H1 (cell line): Measurements from ENCODE around the gene SEMA3G. TPM values are rescaled to one million over a fixed set of nuclear protein-coding genes. Genes with fewer than 3 reads are reported as not detected.

Source experiments
- CTCF ChIA-PET: fragments of 300-600 bp; sonication (Branson Sonifier 250); formaldehyde crosslinking; loops from one replicate; lab custom pipeline; 2021; ENCODE audit not compliant: partially characterized antibody; lab: Charles Lee
- POLR2A ChIA-PET: fragments of 300-600 bp; sonication (Branson Sonifier 250); formaldehyde crosslinking; loops from one replicate; lab custom pipeline; 2021; ENCODE audit warnings: inconsistent platforms; ENCODE audit not compliant: partially characterized antibody; lab: Charles Lee
- DNase-seq, 2 experiments: peaks; one replicate each; pipeline versions ENCODE4 v3.0.0 to v3.0.0-alpha.2; 2010 to 2022; ENCODE audit warnings: low spot score in 2 of 2, low read depth in 1 of 2, mixed read lengths in 1 of 2
- FAIRE-seq: peaks from 2 replicates; lab custom pipeline; 2011; peaks lifted over from hg19 to GRCh38; lab: Jason Lieb, UNC
- H2AFZ ChIP-seq: 2 replicates; pipeline ENCODE4 v1.8.1; 2012; ENCODE audit warnings: low read length, inconsistent platforms
- H2AK5ac ChIP-seq: 2 replicates; pipeline ENCODE4 v1.6.1; 2013; ENCODE audit warnings: low read depth, low read length
- H2BK120ac ChIP-seq: replicated peaks from 2 replicates; pipeline ENCODE3; 2013; ENCODE audit warnings: low read depth, low read length, inconsistent platforms
- H2BK12ac ChIP-seq: 2 replicates; pipeline ENCODE4 v1.6.1; 2013; ENCODE audit warnings: low read depth, low read length
- H2BK15ac ChIP-seq: 2 replicates; pipeline ENCODE4 v1.6.1; 2013; ENCODE audit warnings: low read length
- H2BK20ac ChIP-seq: 2 replicates; pipeline ENCODE4 v1.6.1; 2013; ENCODE audit warnings: low read length
- H2BK5ac ChIP-seq: 2 replicates; pipeline ENCODE4 v1.6.1; 2013; ENCODE audit warnings: low read depth, low read length
- H3K14ac ChIP-seq: 2 replicates; pipeline ENCODE4 v1.6.1; 2013; ENCODE audit warnings: inconsistent platforms; ENCODE audit not compliant: insufficient read length
- H3K18ac ChIP-seq: 2 replicates; pipeline ENCODE4 v1.6.1; 2013; ENCODE audit warnings: low read length; ENCODE audit errors: extremely low read depth
- H3K23ac ChIP-seq: 2 replicates; pipeline ENCODE4 v1.6.1; 2013; ENCODE audit warnings: inconsistent platforms; ENCODE audit not compliant: insufficient read length
- H3K23me2 ChIP-seq: 2 replicates; pipeline ENCODE4 v1.6.1; 2013; ENCODE audit warnings: low read depth, low read length
- H3K27ac ChIP-seq: 2 replicates; pipeline ENCODE4 v1.6.1; 2011; ENCODE audit warnings: low read depth, low read length, inconsistent platforms
- H3K27me3 ChIP-seq, 4 experiments: replicated peaks in 1 of 4; 1 replicate in 1 of 4; 2 replicates in 3 of 4; pipeline versions ENCODE4 v1.6.1 to v1.8.1; 2011 to 2013; ENCODE audit warnings: low read length in 3 of 4, mild to moderate bottlenecking in 3 of 4, inconsistent platforms in 2 of 4, mixed read lengths in 2 of 4, moderate library complexity in 1 of 4; ENCODE audit not compliant: control insufficient read depth in 3 of 4, insufficient read depth in 3 of 4; ENCODE audit errors: extremely low read depth in 1 of 4
- H3K36me3 ChIP-seq, 4 experiments: 2 replicates each; pipeline versions ENCODE4 v1.6.1 to v1.8.1; 2011 to 2013; ENCODE audit warnings: mild to moderate bottlenecking in 4 of 4, low read length in 3 of 4, moderate library complexity in 2 of 4, control low read depth in 1 of 4, inconsistent platforms in 1 of 4; ENCODE audit not compliant: insufficient read depth in 4 of 4, control insufficient read depth in 2 of 4
- H3K4ac ChIP-seq: replicated peaks from 2 replicates; pipeline ENCODE3; 2013; ENCODE audit warnings: low read length, low read depth, mixed read lengths, inconsistent platforms; ENCODE audit not compliant: insufficient read length
- H3K4me1 ChIP-seq, 4 experiments: replicated peaks in 1 of 4; 1 replicate in 1 of 4; 2 replicates in 3 of 4; pipeline versions ENCODE4 v1.6.1 to v1.8.1; 2011 to 2013; ENCODE audit warnings: low read length in 3 of 4, inconsistent platforms in 2 of 4, mixed read lengths in 1 of 4; ENCODE audit not compliant: insufficient read depth in 4 of 4, control insufficient read depth in 3 of 4
- H3K4me2 ChIP-seq, 2 experiments: 2 replicates each; pipeline versions ENCODE4 v1.6.1 to v1.8.1; 2011 to 2013; ENCODE audit warnings: low read depth in 2 of 2, low read length in 2 of 2, control low read depth in 1 of 2, inconsistent platforms in 1 of 2, mild to moderate bottlenecking in 1 of 2; ENCODE audit not compliant: insufficient read depth in 1 of 2
- H3K4me3 ChIP-seq, 4 experiments: fragments of 200-600, 300-600 bp in 1 of 4; sonication (generic), shearing (Covaris generic), sonication (Bioruptor Twin) in 1 of 4; 2 replicates each; pipeline versions ENCODE4 v1.5.1 to v1.8.1; 2011 to 2016; ENCODE audit warnings: low read length in 4 of 4, low read depth in 3 of 4, control low read depth in 2 of 4, inconsistent platforms in 2 of 4, mild to moderate bottlenecking in 2 of 4, mixed read lengths in 1 of 4, moderate library complexity in 1 of 4; ENCODE audit not compliant: insufficient read depth in 2 of 4; ENCODE audit errors: extremely low read depth in 1 of 4
- H3K56ac ChIP-seq: replicated peaks from 2 replicates; pipeline ENCODE3; 2013; ENCODE audit warnings: low read depth, mild to moderate bottlenecking, mixed read lengths, low read length, inconsistent platforms; ENCODE audit not compliant: insufficient read length
- H3K79me1 ChIP-seq: 2 replicates; pipeline ENCODE4 v1.6.1; 2013; ENCODE audit warnings: low read depth, low read length, control low read depth
- H3K79me2 ChIP-seq, 2 experiments: 2 replicates each; pipeline versions ENCODE4 v1.6.1 to v1.8.1; 2012 to 2013; ENCODE audit warnings: low read length in 2 of 2, mild to moderate bottlenecking in 2 of 2, inconsistent platforms in 1 of 2; ENCODE audit not compliant: insufficient read depth in 2 of 2, control insufficient read depth in 1 of 2
- H3K9ac ChIP-seq, 4 experiments: replicated peaks in 1 of 4; 1 replicate in 1 of 4; 2 replicates in 3 of 4; pipeline versions ENCODE4 v1.6.1 to v1.8.1; 2011 to 2013; ENCODE audit warnings: low read depth in 3 of 4, low read length in 3 of 4, control low read depth in 2 of 4, mild to moderate bottlenecking in 2 of 4, moderate library complexity in 2 of 4, inconsistent platforms in 1 of 4; ENCODE audit errors: extremely low read depth in 1 of 4
- H3K9me3 ChIP-seq, 2 experiments: 2 replicates each; pipeline versions ENCODE4 v1.6.1 to v1.8.1; 2012 to 2013; ENCODE audit warnings: mild to moderate bottlenecking in 2 of 2, moderate library complexity in 2 of 2, control low read depth in 1 of 2, inconsistent platforms in 1 of 2, low read depth in 1 of 2, low read length in 1 of 2, mixed read lengths in 1 of 2; ENCODE audit not compliant: insufficient read depth in 2 of 2
- H4K20me1 ChIP-seq, 2 experiments: replicated peaks in 1 of 2; 2 replicates each; pipeline versions ENCODE3 to v1.8.1; 2011 to 2013; ENCODE audit warnings: inconsistent platforms in 2 of 2, low read length in 2 of 2, mild to moderate bottlenecking in 1 of 2; ENCODE audit not compliant: insufficient read depth in 2 of 2, control insufficient read depth in 1 of 2
- H4K5ac ChIP-seq: 2 replicates; pipeline ENCODE4 v1.6.1; 2013; ENCODE audit warnings: low read length, low read depth, mixed read lengths, inconsistent platforms; ENCODE audit not compliant: insufficient read length
- H4K8ac ChIP-seq: 2 replicates; pipeline ENCODE4 v1.8.0; 2013; ENCODE audit warnings: mild to moderate bottlenecking, moderate library complexity, low read length, inconsistent platforms; ENCODE audit not compliant: insufficient read depth; ENCODE audit errors: extremely low read depth
- H4K91ac ChIP-seq: replicated peaks from 2 replicates; pipeline ENCODE3; 2013; ENCODE audit warnings: low read length, mixed read lengths, inconsistent platforms; ENCODE audit not compliant: insufficient read length
- BACH1 ChIP-seq: IDR thresholded peaks from 2 replicates; pipeline ENCODE4 v1.6.1; 2012; ENCODE audit warnings: low read length, improper control_type of control experiment
- CBX5 ChIP-seq: fragments of 300-800, 300-1000 bp; sonication (generic); IDR thresholded peaks from 2 replicates; pipeline ENCODE4 v1.7.1; 2016; ENCODE audit warnings: antibody characterized with exemption, low read length, low read depth
- CEBPB ChIP-seq: IDR thresholded peaks from 2 replicates; pipeline ENCODE4 v1.6.1; 2012; ENCODE audit warnings: low read depth, low read length
- CHD1 ChIP-seq: IDR thresholded peaks from 2 replicates; pipeline ENCODE4 v1.6.1; 2012; ENCODE audit warnings: low read depth, low read length, improper control_type of control experiment
- E2F6 ChIP-seq: IDR thresholded peaks from 2 replicates; pipeline ENCODE4 v1.6.1; 2012; ENCODE audit warnings: inconsistent platforms
- GABPA ChIP-seq: IDR thresholded peaks from 2 replicates; pipeline ENCODE4 v1.6.1; 2011; ENCODE audit warnings: mild to moderate bottlenecking, low read length, moderate library complexity, borderline replicate concordance; ENCODE audit not compliant: insufficient read depth
- HDAC2 ChIP-seq, 2 experiments: fragments of 300-600 bp in 1 of 2; sonication (generic) in 1 of 2; IDR thresholded peaks; 2 replicates each; pipeline ENCODE4 v1.6.1; 2011 to 2012; ENCODE audit warnings: low read depth in 2 of 2, low read length in 2 of 2, mild to moderate bottlenecking in 2 of 2, moderate library complexity in 2 of 2, borderline replicate concordance in 1 of 2, inconsistent platforms in 1 of 2
- JUND ChIP-seq: IDR thresholded peaks from 2 replicates; pipeline ENCODE4 v1.6.1; 2011; ENCODE audit warnings: mild to moderate bottlenecking, improper control_type of control experiment, low read length
- NRF1 ChIP-seq: IDR thresholded peaks from 2 replicates; pipeline ENCODE4 v1.6.1; 2011; ENCODE audit warnings: mild to moderate bottlenecking, low read depth, low read length, improper control_type of control experiment
- POLR2A ChIP-seq, 2 experiments: IDR thresholded peaks; 1 replicate in 1 of 2; 2 replicates in 1 of 2; pipeline ENCODE4 v1.6.1; 2011; ENCODE audit warnings: low read depth in 2 of 2, low read length in 2 of 2, mild to moderate bottlenecking in 2 of 2; ENCODE audit errors: control extremely low read depth in 1 of 2
- SIRT6 ChIP-seq: IDR thresholded peaks from one replicate; pipeline ENCODE4 v1.7.1; 2012; ENCODE audit warnings: low read length, inconsistent platforms
- SIX5 ChIP-seq: IDR thresholded peaks from 2 replicates; pipeline ENCODE4 v1.6.1; 2011; ENCODE audit warnings: mild to moderate bottlenecking, low read depth, low read length
- TEAD4 ChIP-seq: IDR thresholded peaks from 2 replicates; pipeline ENCODE4 v1.6.1; 2012; ENCODE audit warnings: low read depth, low read length, inconsistent platforms, mixed read lengths
- WGBS, 2 experiments: shearing (Covaris generic) in 1 of 2; methylation state at CpG; one replicate each; pipeline versions ENCODE4 v1.1.6 to v1.1.7; 2013 to 2015; ENCODE audit warnings: low lambda C conversion rate in 2 of 2, mixed read lengths in 2 of 2, inconsistent platforms in 1 of 2, low coverage in 1 of 2, missing lambda C conversion rate in 1 of 2; ENCODE audit not compliant: insufficient replicate concordance in 2 of 2, insufficient coverage in 1 of 2, insufficient read length in 1 of 2; ENCODE audit errors: extremely low coverage in 1 of 2, missing lambda C conversion rate in 1 of 2; 5-methylcytosine and 5-hydroxymethylcytosine counted together
- polyA plus RNA-seq, 7 experiments: library from polyadenylated mRNA; depleted of rRNA in 3 of 7; stranded (reverse) in 5 of 7; unstranded in 2 of 7; fragments of >200 nt in 5 of 7; fragments of 200-250 nt in 2 of 7; gene quantifications; 1 replicate in 5 of 7; 2 replicates in 1 of 7; 4 replicates in 1 of 7; pipeline versions ENCODE4 v1.2.1 to v1.2.3, GENCODE V29; 2011 to 2013; ENCODE audit warnings: missing spikeins in 2 of 7, mixed read lengths in 2 of 7
- total RNA-seq: library from RNA; stranded (reverse); fragmentation: NEBNext Ultra II Directional; extraction: Animal tissue kit (Norgen Biotek cat#: 25700); gene quantifications from 2 replicates; pipeline ENCODE4 v1.2.1, GENCODE V29; 2021

Gene SEMA3G
- total and polyA plus RNA-seq, 2 of the 8 experiments (the other 6 are each of a cell fraction or from before 2014, with no cell fraction given): 0.95 to 1.5 TPM

- TF ChIP-seq CBX5: no peak
- no peak for TF ChIP-seq CEBPB
- TF ChIP-seq BACH1: no peak
- TF ChIP-seq JUND: no peak
- no peak for TF ChIP-seq SIX5
- no peak for TF ChIP-seq E2F6
- no peak for TF ChIP-seq CHD1
- no peak for TF ChIP-seq HDAC2 (IDR thresholded peaks at IDR 0.05; ENCODE audit: borderline replicate concordance in 1 of 2, low read depth in 2 of 2, low read length in 2 of 2)
- TF ChIP-seq NRF1: no peak
- TF ChIP-seq GABPA: no peak
- no peak for TF ChIP-seq TEAD4
- TF ChIP-seq POLR2A (IDR thresholded peaks at IDR 0.05; ENCODE audit: control extremely low read depth in 1 of 2, low read depth in 2 of 2, low read length in 2 of 2): no peak
- TF ChIP-seq SIRT6: no peak
- Histone ChIP-seq H3K23me2 (peaks cover 5% of the 10 kb centered on the region; the same call in 1 of the 2 replicates), H3K27me3 (no peaks in the 10 kb centered on the region), H2AK5ac (no peak overlapping the region), H2BK15ac (no peak overlapping the region), H4K5ac (no peak overlapping the region), H3K9ac (no peak overlapping the region), H2BK5ac (no peak overlapping the region), H3K79me1 (peaks cover 4% of the 10 kb centered on the region; the same call in 1 of the 2 replicates), H4K8ac (no peak overlapping the region), H3K18ac (no peak overlapping the region), H2BK120ac (no peak overlapping the region), H3K4me2 (no peak overlapping the region), H3K14ac (no peak overlapping the region), H3K4me3 (no peak overlapping the region), H4K91ac (no peak overlapping the region), H3K79me2 (peaks cover 0 to 14% of the 10 kb centered on the region in 2 experiments; a peak in 2 of 4 replicates), H3K27ac (no peak overlapping the region), H3K4ac (no peak overlapping the region), H3K56ac (no peak overlapping the region), H4K20me1 (peaks cover 3 to 13% of the 10 kb centered on the region in 2 experiments), H2AFZ (no peak overlapping the region), H2BK12ac (no peak overlapping the region), H2BK20ac (no peak overlapping the region), H3K4me1 (peaks cover 0 to 7% (median 0%) of the 10 kb centered on the region in 4 experiments; a peak in 2 of 7 replicates), H3K23ac (no peak overlapping the region), H3K36me3 (peaks cover 33 to 63% (median 54%) of the 10 kb centered on the region in 4 experiments), H3K9me3 (no peaks in the 10 kb centered on the region)
- whole genome bisulfite sequencing, 2 experiments: 96% methylated on average over 6 of the region's 6 CpGs; no CpG with 5 or more reads in 1 of the 2 experiments
- ChIA-PET CTCF (interaction anchor here (1.5 to 11.1 kb wide), 4 partner anchors 17 to 67 kb away, joined by 3 to 150 read pairs (median 8); no protein-coding TSS in a partner anchor), POLR2A (interaction anchor here (1.6 to 5.0 kb wide), 2 partner anchors 11 to 13 kb away, joined by 4 to 23 read pairs; no protein-coding TSS in a partner anchor)
- DNase-seq: no peak
- no peak for FAIRE-seq
These were observed 39.8 kb downstream of the SEMA3G start for GRCh38 chr3:52405066-52405465.
